Central memory CD4-positive, alpha-beta T cell (primary cell): ENCODE results near the gene KRT14.
"Not testable (repeated sequence)": the region's sequence is repeated elsewhere in the genome, so short reads cannot be mapped to it uniquely, and the experiment has no call there.

Experiments used
- DNase-seq: peaks from one replicate; pipeline ENCODE4 v3.0.0; 2022
- total RNA-seq, 3 experiments: gene quantifications; one replicate each; lab custom pipeline; 2026; lab: John Stamatoyannopoulos, UW

KRT14 gene
- 0 reads per million in 3 experiments for total RNA-seq

GRCh38 chr17:41586863-41587495 lies at the start of gene KRT14:
TSS of gene KRT14 (minus strand) at chr17:41586895. CDS start at chr17:41586834, 61 bp downstream.
- DNase-seq = no peak

GRCh38 chr17:41635121-41636097 lies 48.7 kb upstream of the KRT14 start:
- DNase-seq = no peak

GRCh38 chr17:41634639-41635038 lies 47.9 kb upstream of the KRT14 start:
- no peak for DNase-seq

- no peak for DNase-seq
Measured at GRCh38 chr17:41633556-41634199, 47.0 kb upstream of the KRT14 start.

DNA sequence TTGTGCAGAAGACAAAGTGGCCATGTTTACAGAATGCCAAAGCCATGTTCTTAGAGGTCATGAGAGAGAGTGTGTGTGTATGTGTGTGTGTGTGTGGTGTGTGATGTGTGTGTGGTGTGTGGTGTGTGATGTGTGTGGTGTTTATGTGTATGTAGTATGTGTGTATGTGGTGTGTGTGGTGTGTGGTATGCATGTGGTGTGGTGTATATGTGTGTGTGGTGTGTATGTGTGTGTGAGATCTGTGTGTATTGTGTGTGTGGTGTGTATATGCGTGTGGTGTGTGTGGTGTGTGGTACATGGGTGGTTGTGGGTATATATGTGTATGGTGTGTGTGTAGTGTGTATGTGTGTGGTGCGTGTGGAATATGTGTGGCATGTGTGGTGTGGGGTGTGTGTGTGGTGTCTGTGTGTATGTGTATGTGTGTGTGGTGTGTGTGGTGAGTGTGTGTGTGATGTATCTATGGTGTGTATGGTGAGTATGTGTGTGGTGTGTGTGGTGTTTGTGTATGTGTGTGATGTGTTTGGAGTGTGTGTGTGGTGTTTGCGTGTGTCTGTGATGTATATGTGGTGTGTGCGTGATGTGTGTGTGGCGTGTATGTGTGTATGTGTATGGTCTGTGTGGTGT lies 45.9 kb upstream of the KRT14 start:
- no peak for DNase-seq

- DNase-seq = no peak
Measured at GRCh38 chr17:41631898-41632285, 45.2 kb upstream of the KRT14 start.

- no peak for DNase-seq
Measured at GRCh38 chr17:41631025-41631897, 44.6 kb upstream of the KRT14 start.

DNA sequence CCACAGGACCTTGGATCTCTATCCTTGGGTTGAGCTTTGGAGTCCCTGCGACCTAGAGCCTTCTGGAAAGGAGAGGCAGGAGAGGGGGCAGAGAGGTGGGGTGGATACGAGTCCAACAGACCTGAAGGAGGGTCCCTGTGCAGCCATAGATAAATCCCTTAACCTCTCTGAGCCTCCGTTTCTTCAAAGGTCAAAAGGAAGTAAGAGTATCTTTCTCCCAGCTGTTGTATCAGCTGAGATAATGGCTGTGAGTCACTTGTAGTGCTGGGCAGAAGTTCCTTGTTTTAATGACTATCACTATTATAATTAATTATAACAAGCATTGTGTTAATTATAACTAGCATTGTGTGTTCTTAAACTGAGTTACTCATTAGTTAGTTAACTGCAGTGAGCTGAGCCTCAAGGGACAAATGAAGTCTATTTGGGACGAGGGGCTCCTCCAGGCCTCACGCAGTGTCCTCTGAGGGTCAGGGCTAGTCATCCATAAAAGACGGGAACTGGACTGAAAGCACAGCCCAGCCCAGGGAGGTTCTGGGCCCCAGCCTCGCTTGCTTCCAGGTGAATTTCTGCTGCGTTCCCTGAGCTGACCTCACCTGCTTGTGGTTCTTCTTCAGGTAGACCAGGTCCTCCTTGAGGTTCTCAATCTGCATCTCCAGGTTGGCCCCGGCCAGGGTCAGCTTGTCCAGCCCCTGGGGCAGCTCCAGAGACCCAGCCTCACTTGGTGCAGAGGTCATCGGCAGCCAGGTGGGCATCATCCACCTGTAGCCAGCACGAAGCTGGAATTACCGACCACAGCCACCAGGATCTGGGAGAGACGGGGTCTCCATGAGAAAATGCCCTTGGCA lies 43.4 kb upstream of the KRT14 start:
- no peak for DNase-seq

DNA sequence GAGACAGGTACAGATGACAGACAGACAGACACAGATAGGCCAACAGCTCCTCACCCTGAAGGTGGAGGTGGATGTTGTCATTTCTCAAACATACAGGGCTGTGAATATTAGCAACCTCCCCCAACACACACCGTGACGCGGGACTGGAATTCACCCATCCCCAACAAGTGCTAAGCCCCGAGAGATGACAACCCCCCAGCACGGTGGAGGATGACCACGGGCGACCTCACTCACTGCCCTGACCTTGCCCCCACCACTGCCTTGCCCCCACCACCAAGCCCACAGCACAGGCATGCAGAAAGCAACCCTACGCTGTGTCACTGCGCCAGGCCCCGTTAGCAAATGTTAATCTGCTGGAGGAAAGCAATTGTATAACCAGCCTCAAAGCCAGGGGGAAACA lies 42.6 kb upstream of the KRT14 start:
- no peak for DNase-seq

- DNase-seq = not testable (repeated sequence)
Measured at GRCh38 chr17:41628621-41629255, 42.0 kb upstream of the KRT14 start.

DNA sequence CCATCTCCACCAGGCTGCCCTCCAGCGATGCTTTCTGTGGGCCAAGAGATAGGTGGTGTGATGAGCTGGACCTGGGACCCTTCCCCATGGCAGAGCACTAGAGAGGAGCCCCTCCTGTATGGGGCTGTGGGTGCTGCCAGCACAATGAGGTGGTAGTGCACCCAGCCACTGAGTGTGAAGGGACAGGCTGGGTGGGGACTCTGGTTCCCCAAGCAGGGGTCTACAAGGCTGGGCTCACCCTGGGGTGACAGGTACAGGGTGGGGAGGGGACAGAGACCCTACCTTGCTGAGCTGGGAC lies 41.3 kb upstream of the KRT14 start:
- DNase-seq = not testable (repeated sequence)

GRCh38 chr17:41627316-41628072 lies 40.8 kb upstream of the KRT14 start:
- no peak for DNase-seq

DNA sequence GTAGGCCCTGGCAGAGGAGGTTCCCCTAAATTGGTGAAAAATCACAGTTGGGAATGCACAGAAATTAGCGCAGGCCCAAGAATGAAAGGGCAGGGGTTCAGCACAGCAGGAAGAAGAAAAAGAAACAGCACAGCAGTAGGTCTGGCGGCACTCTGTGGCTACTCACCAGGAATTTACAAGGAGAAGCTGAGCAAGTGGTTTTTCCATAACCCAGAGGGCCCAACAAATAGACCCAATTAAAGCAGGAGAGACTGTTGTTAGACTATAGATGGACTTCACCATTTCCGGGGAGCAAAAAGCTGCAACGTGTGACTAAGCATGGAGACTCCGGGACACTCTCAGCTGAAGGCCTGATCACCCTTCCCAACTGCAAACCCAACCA lies 40.2 kb upstream of the KRT14 start:
- not testable (repeated sequence) for DNase-seq

- DNase-seq = not testable (repeated sequence)
Measured at GRCh38 chr17:41626028-41626913, 39.6 kb upstream of the KRT14 start.

- DNase-seq = no peak
Measured at GRCh38 chr17:41625602-41626001, 38.9 kb upstream of the KRT14 start.

- DNase-seq = no peak
Measured at GRCh38 chr17:41624208-41625101, 37.8 kb upstream of the KRT14 start, which contains the start of gene KRT17. TSS of gene KRT17 (minus strand) at chr17:41624575. CDS start at chr17:41624509, 66 bp downstream.

DNA sequence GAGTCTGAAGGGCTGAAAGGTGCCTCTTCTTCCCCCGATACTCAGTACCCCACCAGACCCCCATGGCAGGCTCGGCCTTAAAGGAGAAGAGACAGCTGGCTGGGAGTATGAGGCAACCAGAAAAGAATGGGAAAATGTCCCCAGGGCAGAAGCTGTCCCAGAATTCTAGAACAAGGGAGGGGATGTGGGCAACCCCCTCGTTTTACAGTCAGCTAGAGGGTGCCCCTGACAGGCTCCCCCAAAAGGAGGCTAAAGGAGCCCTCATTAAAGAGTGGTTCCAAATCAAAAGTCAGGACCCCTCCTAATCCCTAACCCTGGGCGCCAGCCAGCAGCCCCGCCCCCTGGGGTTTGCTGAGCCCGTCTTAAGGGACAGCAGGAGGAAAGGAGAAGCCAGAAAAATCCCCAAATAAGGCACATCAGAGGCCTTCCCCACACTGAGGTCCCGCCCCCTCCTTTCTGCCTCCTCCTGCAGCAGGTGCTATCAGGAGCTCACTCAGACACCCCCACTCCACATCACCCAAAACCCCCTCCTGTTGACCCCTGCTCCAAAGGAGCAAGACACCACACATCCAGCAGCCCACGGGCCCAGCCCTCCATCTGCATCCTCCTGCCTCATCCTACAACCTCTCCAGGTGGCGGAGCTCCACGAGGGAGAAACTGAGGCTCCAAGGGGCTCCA lies 36.6 kb upstream of the KRT14 start:
- DNase-seq = not testable (repeated sequence)
